ENCODE results near the gene CCDC85C. TPM values are rescaled to one million over a fixed set of nuclear protein-coding genes. Genes with fewer than 3 reads are reported as not detected.

Gene CCDC85C
- total and polyA plus RNA-seq, 4 donors, result 8.4 to 34.5 (median 25.0) TPM

DNA sequence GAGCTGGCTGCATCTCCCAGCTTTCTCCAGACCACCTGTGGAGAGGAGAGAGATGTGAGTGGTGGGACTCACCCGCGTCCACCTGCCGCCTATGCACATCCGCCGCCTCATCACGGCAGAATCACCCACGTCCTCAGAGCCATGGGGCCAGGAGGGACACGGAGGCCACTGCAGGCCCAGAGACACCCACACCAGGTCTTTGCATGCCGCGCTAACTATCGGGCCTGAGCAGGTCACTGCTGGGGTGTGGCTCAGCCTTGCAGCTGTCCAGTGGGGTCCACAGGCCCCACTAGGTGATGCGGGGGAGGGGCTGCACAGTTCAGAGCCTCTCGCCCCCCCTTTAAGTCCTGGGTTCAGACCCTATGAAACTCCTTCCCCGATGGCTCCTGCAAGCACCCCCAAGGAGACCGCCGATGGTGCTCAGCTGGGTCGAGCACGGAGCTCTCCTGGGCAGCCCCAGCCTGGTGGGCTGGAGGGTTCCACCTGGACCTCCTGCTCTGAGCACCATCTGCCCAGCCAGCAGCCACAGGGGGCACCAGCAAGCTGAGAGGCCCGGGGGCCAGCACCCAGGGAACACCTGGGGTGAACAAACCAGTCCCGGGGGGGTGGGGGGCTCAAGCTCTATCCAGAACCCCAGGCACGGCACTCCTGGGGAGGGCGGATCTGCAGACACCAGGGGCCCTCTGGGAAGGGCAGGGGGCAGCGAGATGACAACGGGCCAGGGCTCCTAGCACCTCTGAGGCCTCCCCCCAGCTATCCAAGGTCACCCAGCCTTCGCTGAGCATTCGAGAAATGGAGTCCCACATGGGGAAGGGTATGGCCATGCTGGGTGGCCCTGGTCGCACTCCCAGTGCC, 88.5 kb downstream of the CCDC85C start:
- H3K4me1 ChIP-seq (ENCODE audit: control insufficient read depth, insufficient read depth, low read length), result peaks cover 26% of the 10 kb centered on the region
- no peak overlapping the region for H3K4me3 ChIP-seq (ENCODE audit: low read depth, low read length)
- peaks cover 68% of the 10 kb centered on the region for H3K36me3 ChIP-seq (ENCODE audit: control insufficient read depth, insufficient read depth, low read length)
- 85% methylated on average over 25 of the region's 27 CpGs for WGBS (ENCODE audit: insufficient coverage)
- no peak for DNase-seq (ENCODE audit: low read depth in 4 of 6, low spot score in 6 of 6)
- H3K27me3 ChIP-seq (ENCODE audit: control insufficient read depth, insufficient read depth, low read length), result no peaks in the 10 kb centered on the region
- no peak overlapping the region for H3K27ac ChIP-seq (ENCODE audit: low read depth, low read length)
- H3K9me3 ChIP-seq (ENCODE audit: control insufficient read depth, insufficient read depth, low read length), result no peaks in the 10 kb centered on the region

DNA sequence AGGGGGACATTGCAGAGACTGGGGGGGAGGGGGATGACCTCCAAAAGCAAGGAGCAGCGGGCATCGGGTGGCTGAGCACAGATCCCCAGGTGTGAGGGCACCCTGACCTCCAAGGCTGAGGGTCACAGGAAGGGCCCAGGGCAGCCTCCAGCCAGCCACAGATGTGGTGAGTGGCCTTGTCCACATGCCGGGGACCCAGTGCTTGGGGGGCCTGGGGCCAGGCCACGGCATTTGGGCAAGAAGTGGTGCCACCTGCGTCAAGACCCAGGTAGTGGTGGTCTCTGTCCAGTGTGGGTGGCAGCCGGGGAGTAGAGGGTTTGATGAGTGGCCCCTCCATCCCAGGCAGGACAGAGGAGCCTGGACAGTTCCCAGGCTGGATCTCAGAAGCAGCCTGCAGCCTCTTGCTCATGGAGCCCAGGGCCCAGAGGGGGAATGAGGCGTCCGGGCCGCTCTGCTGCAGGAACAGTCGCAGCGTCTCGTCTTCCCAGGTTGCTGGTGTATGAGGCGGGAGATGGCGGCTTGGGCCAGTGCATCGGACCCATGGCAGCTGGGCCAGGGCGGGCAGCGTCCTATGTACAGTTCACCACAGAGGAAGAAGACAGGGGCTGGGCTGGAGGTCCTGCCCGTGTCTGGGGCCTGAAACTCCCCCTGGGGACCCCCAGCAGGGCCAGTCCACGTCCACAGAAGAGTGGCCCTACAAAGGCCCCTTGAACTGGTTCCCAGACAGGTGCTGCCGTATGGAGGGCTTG, 89.3 kb downstream of the CCDC85C start:
- WGBS (ENCODE audit: insufficient coverage), result 89% methylated on average over 19 of the region's 20 CpGs
- Histone ChIP-seq H3K27ac (ENCODE audit: low read depth, low read length) (no peak overlapping the region), H3K4me3 (ENCODE audit: low read depth, low read length) (no peak overlapping the region), H3K9me3 (ENCODE audit: control insufficient read depth, insufficient read depth, low read length) (no peaks in the 10 kb centered on the region), H3K27me3 (ENCODE audit: control insufficient read depth, insufficient read depth, low read length) (no peaks in the 10 kb centered on the region), H3K4me1 (ENCODE audit: control insufficient read depth, insufficient read depth, low read length) (peaks cover 28% of the 10 kb centered on the region), H3K36me3 (ENCODE audit: control insufficient read depth, insufficient read depth, low read length) (peaks cover 67% of the 10 kb centered on the region)
- no peak for DNase-seq (ENCODE audit: low read depth in 4 of 6, low spot score in 6 of 6)

DNA sequence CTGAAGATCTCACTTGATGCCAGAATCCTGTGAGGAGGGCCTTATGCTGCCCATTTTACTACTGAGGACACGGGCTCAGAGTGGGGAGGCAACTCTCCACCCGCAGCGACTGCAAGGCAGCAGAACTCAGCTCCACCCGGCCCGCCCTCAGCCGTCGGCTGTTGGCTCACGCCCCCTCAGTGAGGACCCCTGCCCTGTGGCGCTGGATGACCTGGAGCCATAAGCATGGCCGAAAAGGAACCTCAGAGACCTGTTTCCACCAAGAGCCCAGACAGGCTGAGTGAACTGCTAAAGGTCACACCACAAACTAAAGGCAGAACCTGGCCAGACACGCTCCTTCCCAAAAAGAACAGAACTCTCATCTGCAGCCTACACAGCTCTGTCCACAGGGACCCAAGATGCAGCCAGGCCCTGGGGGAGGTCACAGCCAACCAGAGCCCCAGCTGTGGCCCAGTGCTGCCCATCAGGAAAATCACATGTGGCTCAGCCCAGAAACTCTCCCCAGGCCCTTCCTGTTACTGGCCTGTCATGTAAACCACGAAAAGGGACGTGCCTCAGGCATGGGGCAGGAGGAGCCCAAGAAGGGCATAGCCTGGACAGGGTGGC, 90.0 kb downstream of the CCDC85C start:
- H3K4me1 ChIP-seq (ENCODE audit: control insufficient read depth, insufficient read depth, low read length), result peaks cover 30% of the 10 kb centered on the region
- 82% methylated on average over 13 of the region's 13 CpGs for WGBS (ENCODE audit: insufficient coverage)

DNA sequence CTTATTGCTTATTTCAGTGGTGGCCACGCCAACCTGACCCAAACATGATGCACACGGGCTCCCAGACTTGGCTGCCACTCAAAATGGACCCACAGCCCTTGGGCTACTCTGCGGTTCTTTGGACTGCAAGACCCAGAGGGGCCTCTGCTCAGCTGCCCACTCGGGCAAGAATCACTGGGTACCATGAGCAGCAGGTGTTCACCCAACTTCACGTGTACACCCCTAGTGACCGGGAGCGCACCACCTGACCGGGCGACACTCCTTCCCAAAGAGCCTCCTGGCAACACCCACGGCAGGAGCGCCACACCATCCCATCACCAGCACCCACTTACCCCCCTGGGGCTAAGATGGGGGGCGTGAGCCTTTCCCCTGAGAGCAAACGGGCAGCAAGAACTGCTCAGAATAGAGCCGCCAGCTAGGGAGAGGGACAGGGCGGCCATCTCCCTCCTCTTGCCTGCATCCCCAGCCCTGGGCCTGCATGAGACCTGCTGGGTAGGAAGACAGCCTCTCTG, 90.8 kb downstream of the CCDC85C start:
- Histone ChIP-seq H3K9me3 (ENCODE audit: control insufficient read depth, insufficient read depth, low read length) (no peaks in the 10 kb centered on the region), H3K36me3 (ENCODE audit: control insufficient read depth, insufficient read depth, low read length) (peaks cover 82% of the 10 kb centered on the region), H3K4me1 (ENCODE audit: control insufficient read depth, insufficient read depth, low read length) (peaks cover 24% of the 10 kb centered on the region), H3K4me3 (ENCODE audit: low read depth, low read length) (no peak overlapping the region), H3K27ac (ENCODE audit: low read depth, low read length) (no peak overlapping the region), H3K27me3 (ENCODE audit: control insufficient read depth, insufficient read depth, low read length) (no peaks in the 10 kb centered on the region)
- 87% methylated on average over 10 of the region's 15 CpGs for WGBS (ENCODE audit: insufficient coverage)
- no peak for DNase-seq (ENCODE audit: low read depth in 4 of 6, low spot score in 6 of 6)

More for the DNA sequence above, 90.0 kb downstream of the CCDC85C start:
- Histone ChIP-seq H3K36me3 (ENCODE audit: control insufficient read depth, insufficient read depth, low read length) (peaks cover 74% of the 10 kb centered on the region), H3K27me3 (ENCODE audit: control insufficient read depth, insufficient read depth, low read length) (no peaks in the 10 kb centered on the region), H3K4me3 (ENCODE audit: low read depth, low read length) (no peak overlapping the region), H3K9me3 (ENCODE audit: control insufficient read depth, insufficient read depth, low read length) (no peaks in the 10 kb centered on the region), H3K27ac (ENCODE audit: low read depth, low read length) (no peak overlapping the region)
- no peak for DNase-seq (ENCODE audit: low read depth in 4 of 6, low spot score in 6 of 6)

DNA sequence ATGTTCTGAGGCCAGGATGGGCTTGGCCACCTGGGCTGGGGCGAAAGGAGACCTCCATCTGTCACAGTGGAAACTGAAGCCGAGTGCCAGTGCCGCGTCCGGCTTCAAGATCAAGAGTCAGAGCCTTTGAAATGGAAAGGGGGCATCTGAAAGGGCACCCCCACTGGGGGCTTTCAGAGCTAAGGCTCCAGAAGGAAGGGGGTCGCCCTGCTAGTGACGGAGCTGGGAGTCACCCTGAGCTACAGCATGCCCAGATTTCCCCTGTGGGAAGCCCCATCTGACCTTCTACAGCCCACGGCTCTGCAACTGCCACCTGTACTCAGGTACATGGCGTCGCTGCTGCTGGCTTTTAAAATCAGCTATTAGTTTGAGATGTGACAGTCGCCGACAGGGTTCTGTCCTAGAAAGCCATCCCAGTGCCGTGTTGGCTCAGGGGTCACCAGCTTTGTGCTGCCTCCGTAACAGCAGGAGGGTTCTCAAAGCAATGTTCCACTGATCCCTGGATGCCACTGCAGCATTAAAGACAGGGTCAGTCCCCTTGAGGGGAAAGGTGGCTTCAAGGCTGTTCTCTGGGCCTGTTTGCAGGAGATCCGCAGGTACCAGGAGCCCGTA, 91.3 kb downstream of the CCDC85C start:
- Histone ChIP-seq H3K4me1 (ENCODE audit: control insufficient read depth, insufficient read depth, low read length) (peaks cover 22% of the 10 kb centered on the region), H3K4me3 (ENCODE audit: low read depth, low read length) (no peak overlapping the region), H3K9me3 (ENCODE audit: control insufficient read depth, insufficient read depth, low read length) (no peaks in the 10 kb centered on the region), H3K36me3 (ENCODE audit: control insufficient read depth, insufficient read depth, low read length) (peaks cover 86% of the 10 kb centered on the region), H3K27me3 (ENCODE audit: control insufficient read depth, insufficient read depth, low read length) (no peaks in the 10 kb centered on the region), H3K27ac (ENCODE audit: low read depth, low read length) (no peak overlapping the region)
- WGBS (ENCODE audit: insufficient coverage), result 85% methylated on average over 16 of the region's 16 CpGs
- DNase-seq (ENCODE audit: low read depth in 4 of 6, low spot score in 6 of 6), result peak in 1 of 6 donors; percentile 1

DNA sequence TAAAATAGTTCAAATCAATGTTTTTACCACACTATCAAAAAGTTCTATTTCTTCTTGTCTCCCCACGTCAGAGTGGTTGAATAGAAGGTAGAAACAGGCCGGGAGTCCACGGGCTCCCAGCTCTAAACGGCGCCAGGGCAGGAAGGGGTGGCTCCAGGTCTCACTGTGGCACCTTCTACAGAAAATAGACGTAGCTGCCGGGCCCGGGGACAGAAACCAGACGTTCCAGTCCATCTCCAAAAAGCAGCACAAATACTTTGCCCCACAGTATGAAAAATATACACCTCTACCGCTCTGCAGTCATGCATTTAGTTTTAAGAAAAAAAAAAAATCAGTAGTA, 91.9 kb downstream of the CCDC85C start:
- peak in 1 of 6 donors; percentile 0 for DNase-seq (ENCODE audit: low read depth in 4 of 6, low spot score in 6 of 6)
- Histone ChIP-seq H3K36me3 (ENCODE audit: control insufficient read depth, insufficient read depth, low read length) (peaks cover 85% of the 10 kb centered on the region), H3K27ac (ENCODE audit: low read depth, low read length) (peak overlapping the region; percentile 63), H3K27me3 (ENCODE audit: control insufficient read depth, insufficient read depth, low read length) (no peaks in the 10 kb centered on the region), H3K4me3 (ENCODE audit: low read depth, low read length) (no peak overlapping the region), H3K9me3 (ENCODE audit: control insufficient read depth, insufficient read depth, low read length) (no peaks in the 10 kb centered on the region), H3K4me1 (ENCODE audit: control insufficient read depth, insufficient read depth, low read length) (peaks cover 22% of the 10 kb centered on the region)
- 71% methylated on average over 5 of the region's 10 CpGs for WGBS (ENCODE audit: insufficient coverage)

DNA sequence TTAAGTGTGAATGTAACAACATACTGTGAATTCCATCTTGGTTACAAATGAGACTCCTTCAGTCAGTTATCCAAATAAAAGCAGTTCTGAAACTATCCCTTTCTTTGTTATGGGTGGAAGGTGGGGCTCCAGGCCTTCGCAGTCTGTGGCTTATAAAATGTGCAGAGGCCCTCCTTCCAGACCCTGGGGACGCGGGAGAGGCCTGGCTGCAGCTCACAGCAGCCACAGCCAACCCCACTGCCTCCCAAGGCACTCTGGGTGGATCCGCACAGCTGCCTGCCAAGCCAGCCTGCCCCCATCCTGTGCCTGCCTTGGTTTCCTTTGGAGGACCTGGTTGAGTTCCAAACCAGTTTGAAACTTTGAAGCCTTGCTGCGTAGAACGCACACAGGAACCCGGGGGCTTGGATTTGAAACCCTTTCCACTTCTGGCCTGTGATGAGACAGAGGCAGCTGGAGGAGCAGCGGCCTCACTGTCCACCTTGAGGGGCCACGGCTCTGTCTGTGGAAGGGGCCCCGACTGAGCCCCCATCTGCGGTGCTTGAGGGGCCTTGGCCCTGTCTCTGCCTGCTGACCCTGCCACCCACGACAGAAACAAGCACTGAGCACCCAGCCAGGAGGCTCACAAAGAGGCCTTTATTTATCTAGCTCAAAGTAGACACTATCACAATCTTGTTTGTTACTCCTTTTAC, 92.4 kb downstream of the CCDC85C start:
- Histone ChIP-seq H3K27ac (ENCODE audit: low read depth, low read length) (peak overlapping the region; percentile 63), H3K9me3 (ENCODE audit: control insufficient read depth, insufficient read depth, low read length) (no peaks in the 10 kb centered on the region), H3K4me1 (ENCODE audit: control insufficient read depth, insufficient read depth, low read length) (peaks cover 22% of the 10 kb centered on the region), H3K36me3 (ENCODE audit: control insufficient read depth, insufficient read depth, low read length) (peaks cover 85% of the 10 kb centered on the region), H3K27me3 (ENCODE audit: control insufficient read depth, insufficient read depth, low read length) (no peaks in the 10 kb centered on the region), H3K4me3 (ENCODE audit: low read depth, low read length) (no peak overlapping the region)
- peak in 1 of 6 donors; percentile 61 for DNase-seq (ENCODE audit: low read depth in 4 of 6, low spot score in 6 of 6)
- WGBS (ENCODE audit: insufficient coverage), result 47% methylated on average over 12 of the region's 12 CpGs

DNA sequence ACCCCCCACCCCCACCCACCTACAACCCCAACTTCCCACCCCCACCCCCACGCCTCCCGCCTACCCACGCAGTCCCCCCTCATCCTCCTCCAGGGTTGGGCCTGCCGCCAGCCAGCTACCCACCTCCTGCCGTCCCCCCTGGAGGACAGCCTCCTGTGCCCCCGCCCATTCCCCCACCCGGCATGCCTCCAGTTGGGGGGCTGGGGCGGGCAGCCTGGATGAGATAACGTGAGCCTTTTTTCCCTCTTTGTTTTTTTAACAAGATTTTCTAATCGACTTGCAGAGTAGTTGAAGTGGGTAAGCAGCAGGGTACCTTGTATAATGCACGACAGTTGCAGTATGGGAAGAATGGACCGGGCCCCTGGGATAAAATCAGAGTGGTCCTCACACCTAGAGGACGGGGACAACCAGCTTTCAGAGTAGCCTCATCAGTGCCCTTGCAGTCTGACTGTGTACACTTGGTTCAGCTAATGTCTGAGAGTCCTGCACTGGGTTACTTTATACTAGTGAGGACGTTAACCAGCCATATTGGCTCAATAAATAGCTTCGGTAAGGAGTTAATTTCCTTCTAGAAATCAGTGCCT, 93.4 kb downstream of the CCDC85C start:
- H3K36me3 ChIP-seq (ENCODE audit: control insufficient read depth, insufficient read depth, low read length), result peaks cover 85% of the 10 kb centered on the region
- WGBS (ENCODE audit: insufficient coverage), result 40% methylated on average over 5 of the region's 15 CpGs
- DNase-seq (ENCODE audit: low read depth in 4 of 6, low spot score in 6 of 6), result no peak

More for the DNA sequence above, 93.4 kb downstream of the CCDC85C start:
- H3K4me3 ChIP-seq (ENCODE audit: low read depth, low read length), result no peak overlapping the region
- no peaks in the 10 kb centered on the region for H3K27me3 ChIP-seq (ENCODE audit: control insufficient read depth, insufficient read depth, low read length)
- H3K27ac ChIP-seq (ENCODE audit: low read depth, low read length), result peak overlapping the region; percentile 63
- no peaks in the 10 kb centered on the region for H3K9me3 ChIP-seq (ENCODE audit: control insufficient read depth, insufficient read depth, low read length)
- H3K4me1 ChIP-seq (ENCODE audit: control insufficient read depth, insufficient read depth, low read length), result peaks cover 27% of the 10 kb centered on the region
